ENCODE results near the gene GBP3.
"Not testable (repeated sequence)": the region's sequence is repeated elsewhere in the genome, so short reads cannot be mapped to it uniquely, and the experiment has no call there.

GBP3 gene, protein sequence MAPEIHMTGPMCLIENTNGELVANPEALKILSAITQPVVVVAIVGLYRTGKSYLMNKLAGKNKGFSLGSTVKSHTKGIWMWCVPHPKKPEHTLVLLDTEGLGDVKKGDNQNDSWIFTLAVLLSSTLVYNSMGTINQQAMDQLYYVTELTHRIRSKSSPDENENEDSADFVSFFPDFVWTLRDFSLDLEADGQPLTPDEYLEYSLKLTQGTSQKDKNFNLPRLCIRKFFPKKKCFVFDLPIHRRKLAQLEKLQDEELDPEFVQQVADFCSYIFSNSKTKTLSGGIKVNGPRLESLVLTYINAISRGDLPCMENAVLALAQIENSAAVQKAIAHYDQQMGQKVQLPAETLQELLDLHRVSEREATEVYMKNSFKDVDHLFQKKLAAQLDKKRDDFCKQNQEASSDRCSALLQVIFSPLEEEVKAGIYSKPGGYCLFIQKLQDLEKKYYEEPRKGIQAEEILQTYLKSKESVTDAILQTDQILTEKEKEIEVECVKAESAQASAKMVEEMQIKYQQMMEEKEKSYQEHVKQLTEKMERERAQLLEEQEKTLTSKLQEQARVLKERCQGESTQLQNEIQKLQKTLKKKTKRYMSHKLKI

DNA sequence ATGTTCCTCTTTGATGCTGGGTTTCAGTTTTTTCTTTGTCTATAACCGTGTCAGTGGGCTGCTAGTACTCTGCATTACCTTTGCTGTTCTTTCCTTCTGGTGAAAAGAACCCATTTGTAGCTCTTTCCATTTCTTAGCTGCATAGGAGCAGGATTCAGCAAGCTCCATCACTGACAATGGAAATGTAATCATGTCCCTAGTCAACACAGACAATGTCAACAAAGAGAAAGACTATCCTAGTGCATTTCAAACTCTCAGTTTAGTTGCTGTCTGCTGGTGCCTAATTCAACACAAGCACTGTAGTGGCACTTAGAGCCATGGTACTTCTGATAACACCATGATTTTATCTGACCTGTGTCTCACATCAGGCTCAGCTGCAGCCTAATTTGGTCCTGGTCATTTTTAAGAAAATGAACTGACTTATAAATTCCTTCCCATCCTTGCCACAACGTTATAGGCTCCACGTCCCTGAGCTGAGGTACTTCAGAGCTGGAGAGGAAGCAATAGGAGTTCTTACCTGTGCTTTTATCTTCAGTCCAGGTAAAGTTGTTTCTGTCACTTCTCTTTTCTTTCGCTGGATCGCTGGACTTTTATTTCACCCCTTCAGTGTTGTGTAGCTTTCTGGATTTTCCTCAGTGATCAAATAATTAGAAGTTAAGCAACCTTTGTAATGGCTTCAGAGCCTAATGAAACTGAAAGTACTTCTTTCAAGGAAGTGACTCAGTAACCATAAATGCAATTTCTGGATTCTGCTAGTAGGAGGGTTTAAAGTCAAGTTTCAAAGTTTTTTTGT, at the start of gene GBP3:
TSS of gene GBP3 (minus strand) at position 700 of the 793 bp plus-strand sequence. CDS start 2,145 bp downstream, outside the sequence.
- DNase-seq (ENCODE audit: extremely low read depth in 1 of 2, low read depth in 1 of 2), result no peak

DNA sequence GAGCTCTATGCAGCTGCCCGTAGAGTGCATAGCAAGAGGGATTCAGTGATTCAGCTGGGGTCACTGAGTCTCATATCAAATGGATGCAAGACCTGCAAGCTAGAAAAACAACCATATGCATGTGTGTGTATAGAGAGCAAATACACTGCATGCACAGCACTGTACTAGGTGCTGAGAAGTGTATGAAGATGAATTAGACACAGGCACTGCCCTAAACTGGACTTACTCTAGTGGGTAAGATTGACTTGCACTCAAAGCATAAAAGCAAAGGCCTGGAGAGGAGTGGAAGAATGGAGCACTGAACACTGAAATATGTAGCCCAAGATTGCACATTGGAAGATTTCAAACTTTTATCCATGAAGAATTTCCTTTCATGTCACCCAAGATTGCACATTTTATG, 47.8 kb upstream of the GBP3 start:
- DNase-seq (ENCODE audit: extremely low read depth in 1 of 2, low read depth in 1 of 2), result no peak

DNA sequence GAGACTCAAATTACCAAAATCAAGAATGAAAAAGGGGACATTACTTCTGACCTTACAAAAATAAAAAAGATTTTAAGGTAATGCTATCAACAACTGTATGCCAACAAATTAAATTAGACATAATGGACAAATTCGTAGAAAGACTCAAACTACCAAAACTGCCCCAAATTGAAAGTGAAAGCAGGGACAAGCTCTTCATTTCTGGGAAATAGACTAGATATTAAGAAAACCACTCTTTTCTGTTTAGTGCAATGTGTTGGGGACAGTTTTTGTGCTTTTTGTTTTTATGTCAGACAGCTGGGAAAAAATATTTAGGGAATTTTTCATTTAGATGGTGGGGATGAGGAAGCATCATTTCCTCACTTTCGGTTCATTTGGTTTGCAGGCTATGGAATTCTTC, 47.3 kb upstream of the GBP3 start:
- DNase-seq (ENCODE audit: extremely low read depth in 1 of 2, low read depth in 1 of 2), result no peak

DNA sequence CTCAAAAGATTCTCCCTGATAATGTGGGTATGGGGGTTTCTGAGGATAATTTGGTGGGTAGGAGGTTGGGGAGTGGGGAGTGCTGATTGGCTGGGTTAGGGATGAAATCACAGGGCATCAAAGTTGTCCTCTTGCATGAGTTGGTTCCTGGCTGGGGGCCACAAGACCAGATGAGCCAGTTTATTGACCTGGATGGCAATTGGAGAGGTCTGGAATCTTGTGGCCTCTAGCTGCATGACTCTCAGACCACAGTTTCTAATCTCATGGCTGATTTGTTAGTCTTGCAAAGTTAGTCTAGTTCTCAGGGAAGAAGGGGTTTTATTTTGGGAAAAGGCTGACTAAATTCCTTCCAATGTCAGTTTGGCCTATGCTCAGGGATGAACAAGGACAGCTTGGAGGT, 45.6 kb upstream of the GBP3 start:
- DNase-seq (ENCODE audit: extremely low read depth in 1 of 2, low read depth in 1 of 2), result no peak

DNA sequence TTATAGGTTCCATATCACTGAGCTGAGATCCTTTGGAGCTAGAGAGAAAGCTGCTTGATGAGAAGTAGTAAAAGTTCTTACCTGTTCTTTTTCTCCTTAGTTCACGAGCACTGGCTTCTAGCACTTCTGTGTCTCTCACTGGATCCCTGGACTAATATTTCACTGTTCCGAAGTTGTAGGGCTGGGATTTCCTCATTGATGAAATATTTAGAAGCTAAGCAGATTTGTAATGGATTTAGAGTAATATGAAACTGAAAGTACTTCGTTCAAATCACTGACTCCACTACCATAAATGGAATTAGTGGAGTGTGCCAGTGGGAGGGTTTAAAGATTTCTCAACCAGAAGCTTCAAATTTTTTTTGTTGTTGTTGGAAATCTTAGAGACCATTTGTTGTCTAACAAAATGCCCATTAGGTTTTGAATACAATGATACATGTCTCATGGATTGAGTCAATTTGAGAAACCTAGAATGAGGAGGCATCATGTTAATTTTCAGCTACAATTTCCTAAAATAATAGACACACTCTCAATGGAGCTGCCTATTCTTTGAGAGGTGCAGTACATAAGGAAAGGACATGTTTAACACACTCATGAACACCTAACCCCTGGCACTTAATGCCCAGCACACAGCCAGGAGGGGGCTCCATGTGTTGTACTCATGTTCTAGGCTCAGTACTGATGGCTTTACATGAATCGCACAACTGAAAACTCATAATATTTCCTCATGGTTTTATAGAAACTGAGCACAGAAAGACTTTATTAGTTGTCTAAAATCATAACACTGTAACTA, 42.6 kb upstream of the GBP3 start, which contains the start of gene GBP1:
TSS of gene GBP1 (minus strand) at position 130 of the 790 bp plus-strand sequence. CDS start 1,974 bp downstream, outside the sequence.
- no peak for DNase-seq (ENCODE audit: extremely low read depth in 1 of 2, low read depth in 1 of 2)

DNA sequence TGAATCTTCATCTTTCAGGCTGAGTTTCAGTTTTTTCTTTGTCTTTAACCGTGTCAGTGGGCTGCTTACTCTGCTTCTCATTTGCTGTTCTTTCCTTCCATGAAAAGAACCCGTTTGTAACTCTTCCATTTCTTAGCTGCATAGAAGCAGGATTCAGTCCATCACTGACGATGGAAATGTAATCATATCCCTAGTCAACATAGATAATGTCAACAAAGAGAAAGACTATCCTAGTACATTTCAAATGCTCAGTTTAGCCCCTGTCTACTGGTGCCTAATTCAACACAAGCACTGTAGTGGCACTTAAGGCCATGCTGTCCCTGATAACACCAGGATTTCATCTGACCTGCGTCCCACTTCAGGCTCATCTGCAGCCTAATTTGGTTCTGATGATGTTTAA, 42.0 kb upstream of the GBP3 start:
- no peak for DNase-seq (ENCODE audit: extremely low read depth in 1 of 2, low read depth in 1 of 2)

DNA sequence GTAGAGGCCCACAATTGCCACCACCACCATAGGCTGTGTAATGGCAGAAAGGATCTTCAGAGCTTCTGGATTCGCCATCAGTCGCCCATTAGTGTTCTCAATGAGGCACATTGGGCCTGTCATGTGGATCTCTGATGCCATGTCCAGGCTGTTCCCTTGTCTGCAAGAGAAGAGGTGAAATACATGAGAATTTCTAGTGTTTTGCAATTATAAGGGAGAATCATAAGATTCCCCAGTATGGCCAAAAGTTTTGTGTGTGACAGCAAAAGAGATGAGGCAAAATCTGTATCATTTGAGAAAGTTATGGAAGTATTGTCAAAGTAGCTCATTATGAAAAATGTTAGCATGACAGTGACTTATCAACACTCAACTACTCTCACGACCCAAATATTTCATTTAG, 40.4 kb upstream of the GBP3 start:
- DNase-seq (ENCODE audit: extremely low read depth in 1 of 2, low read depth in 1 of 2), result no peak

DNA sequence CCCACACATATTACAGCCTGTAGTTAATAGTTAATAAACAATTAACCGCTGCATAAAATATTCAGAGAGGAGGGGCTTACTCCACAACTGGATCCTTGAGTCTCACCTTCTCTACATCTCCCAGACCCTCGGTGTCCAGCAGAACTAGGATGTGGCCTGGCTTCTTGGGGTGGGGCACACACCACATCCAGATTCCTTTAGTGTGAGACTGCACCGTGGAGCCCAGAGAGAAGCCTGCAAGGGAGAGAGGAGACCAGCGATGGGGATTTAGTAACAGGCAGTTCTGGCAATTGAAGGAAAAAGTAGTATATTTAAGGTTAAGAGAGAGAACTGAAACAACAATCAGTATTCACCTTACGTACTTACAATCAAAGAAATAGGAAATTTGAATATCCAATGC, 37.4 kb upstream of the GBP3 start:
- no peak for DNase-seq (ENCODE audit: extremely low read depth in 1 of 2, low read depth in 1 of 2)

DNA sequence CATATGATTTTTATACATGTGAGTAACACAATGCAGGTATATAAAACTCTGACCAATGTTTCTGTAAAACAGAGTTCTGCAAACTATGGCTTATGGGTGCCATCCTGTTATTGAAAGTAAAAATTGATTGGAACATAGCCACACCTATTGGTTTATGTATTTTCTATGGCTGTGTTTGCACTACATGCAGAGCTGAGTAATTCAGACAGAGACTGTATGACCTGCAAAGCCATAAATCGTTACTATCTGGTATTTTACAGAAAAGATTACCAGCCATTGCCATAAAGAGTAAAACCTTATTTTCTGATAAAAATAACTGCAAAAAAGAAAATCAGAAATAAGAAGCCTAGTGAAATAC, 29.3 kb upstream of the GBP3 start:
- DNase-seq (ENCODE audit: extremely low read depth in 1 of 2, low read depth in 1 of 2), result no peak

DNA sequence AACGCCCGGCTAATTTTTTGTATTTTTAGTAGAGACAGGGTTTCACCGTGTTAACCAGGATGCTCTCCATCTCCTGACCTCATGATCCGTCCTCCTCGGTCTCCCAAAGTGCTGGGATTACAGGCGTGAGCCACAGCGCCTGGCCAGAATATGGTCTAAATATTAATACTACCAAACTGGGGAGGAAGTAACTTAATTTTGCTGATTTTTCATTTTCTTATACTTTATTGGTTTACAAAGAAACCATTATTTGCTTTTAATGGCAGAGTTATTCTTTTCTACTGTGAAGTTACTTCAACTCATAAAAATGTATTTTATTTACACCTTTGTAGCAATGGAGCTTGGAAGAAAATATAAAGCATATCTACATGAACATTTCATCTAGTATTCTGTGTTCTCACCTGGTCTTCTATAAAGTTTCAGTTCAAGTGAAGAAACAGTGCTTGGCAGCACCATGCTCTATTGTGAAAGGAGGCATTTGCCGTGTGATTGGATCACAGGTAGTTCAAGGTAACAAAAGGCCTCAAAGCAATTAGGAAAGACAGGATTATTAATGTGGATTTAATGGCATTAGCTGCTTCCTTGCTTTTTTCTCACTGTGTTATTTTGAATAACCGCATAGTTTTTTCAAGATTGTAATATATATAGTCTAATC, 28.8 kb upstream of the GBP3 start:
- DNase-seq (ENCODE audit: extremely low read depth in 1 of 2, low read depth in 1 of 2), result no peak

DNA sequence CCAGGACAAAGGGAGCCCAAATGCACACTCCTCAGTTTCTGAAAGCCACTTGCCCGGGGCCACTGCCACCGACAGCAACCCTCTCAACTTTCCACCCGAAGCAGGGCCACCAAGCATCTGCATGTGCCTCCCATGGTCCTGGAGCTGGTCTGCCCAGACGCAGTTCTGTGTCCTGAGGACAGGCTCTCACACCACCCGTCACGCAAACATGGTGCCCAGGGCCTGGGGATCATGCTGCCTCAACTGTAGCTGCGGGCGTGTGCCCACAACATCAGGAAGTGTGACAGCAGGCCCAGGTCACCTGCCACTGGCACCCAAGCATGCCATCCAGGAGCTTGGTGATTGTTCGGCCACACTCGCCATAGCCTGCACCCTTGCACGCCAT, 28.0 kb upstream of the GBP3 start:
- DNase-seq (ENCODE audit: extremely low read depth in 1 of 2, low read depth in 1 of 2), result no peak

DNA sequence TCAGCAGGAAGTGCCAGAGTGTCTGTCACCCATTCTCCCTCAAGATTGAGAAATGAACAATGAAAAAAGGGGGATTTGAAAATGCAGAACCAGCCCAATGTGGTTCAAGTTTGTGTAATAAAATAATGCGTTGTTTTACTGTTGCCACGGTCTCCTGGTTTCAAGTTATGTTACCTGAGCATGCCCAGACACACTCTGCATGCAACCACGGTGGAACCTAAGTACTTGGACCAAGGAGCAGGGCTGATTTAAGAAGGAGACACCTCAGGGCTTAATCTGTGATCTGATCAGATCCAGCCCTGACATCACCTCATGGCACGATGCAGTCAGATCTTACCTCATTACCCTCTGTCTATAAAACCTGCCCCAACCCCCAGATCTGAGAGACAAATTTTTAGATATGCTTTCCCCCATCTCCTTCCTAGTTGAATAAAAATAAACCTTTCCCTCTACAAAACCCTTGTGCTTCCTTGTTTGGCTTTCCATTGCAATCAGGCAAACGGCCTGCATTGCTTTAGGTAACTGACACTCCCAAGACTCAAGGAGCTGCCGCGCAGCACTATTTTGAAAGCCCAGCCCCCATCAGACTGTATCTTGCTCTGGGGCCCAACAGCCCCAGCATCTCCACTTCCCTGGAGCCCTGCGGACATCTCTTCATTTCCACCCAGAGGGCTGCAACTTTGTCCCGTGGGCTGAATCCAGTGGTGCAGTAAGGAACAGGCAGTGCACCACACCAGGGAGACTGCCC, 27.4 kb upstream of the GBP3 start:
- DNase-seq (ENCODE audit: extremely low read depth in 1 of 2, low read depth in 1 of 2), result not testable (repeated sequence)

DNA sequence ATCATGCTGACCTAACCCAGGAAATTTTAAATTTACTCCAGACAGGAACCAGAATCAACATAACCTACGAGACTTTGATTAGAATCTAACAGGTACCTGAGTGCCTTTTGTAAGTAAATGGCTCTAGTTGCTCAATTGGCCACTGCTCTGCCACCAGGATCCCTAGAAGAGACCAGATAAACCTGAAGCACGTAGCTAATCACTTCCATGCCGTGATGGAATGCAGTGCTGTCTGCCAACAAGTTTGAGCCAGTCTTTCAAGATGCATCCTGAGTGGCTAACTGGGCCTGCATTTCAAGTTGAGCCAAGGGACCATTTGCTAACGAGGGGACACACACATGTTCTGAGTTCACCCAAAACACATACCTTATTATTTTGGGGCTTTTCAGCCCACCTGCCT, 26.5 kb upstream of the GBP3 start:
- not testable (repeated sequence) for DNase-seq (ENCODE audit: extremely low read depth in 1 of 2, low read depth in 1 of 2)

DNA sequence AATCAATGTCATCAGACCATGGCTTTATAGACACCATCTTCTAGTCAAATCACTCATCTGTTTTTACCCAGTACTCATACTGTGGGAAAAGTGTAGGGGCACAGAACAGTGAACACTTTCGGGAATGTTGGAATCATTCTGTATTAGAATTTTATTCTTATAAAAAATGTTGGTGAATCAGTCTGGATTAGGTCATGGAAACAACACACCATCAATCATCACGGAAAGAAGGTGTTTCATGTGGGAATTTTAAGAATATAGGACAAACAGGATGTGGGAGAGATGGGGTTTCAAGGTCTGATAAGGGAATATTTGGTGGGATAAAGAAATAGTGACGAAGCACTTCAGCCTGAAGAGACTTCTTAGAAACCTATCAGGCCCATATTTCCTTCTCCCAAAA, 25.1 kb upstream of the GBP3 start:
- no peak for DNase-seq (ENCODE audit: extremely low read depth in 1 of 2, low read depth in 1 of 2)

DNA sequence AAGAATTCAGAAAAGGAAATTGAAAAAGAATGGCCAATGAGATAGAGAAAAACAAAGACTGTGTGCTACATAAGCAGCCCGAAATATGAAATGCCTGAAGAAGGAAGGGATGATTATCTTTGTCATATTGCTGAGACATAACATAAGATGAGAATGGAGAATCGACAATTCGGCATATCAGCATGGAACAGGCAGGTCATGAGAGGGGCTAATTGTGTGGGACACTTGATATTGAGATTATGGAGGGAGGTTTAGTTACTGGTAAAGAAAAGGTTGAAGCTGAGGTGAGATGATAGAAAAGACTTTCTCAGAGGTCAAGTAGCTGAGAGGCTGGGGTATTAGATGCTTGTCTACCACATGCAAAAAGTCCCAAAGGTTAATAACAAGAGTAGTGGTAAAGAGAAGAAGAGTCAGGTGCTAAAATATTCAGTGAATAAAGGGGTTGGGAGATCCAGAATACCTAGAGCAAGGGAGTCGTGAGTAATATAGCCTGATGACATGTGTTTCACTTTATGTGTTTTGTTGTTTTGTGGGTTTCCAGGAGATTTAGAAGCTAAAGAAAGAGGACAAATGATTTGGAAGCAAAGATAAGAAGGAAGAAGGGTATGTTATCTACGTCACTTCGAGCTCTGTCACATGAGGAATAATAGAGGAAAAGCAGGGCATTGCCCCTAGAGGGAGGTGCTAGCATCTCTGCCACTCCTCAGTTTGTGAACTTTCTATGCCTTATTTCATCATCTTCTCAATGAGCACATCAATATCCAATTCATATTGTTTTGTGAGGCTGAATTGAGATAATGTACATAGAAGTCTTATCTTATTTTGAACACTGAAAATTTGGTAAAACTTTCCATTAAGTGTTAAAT, 23.9 kb upstream of the GBP3 start:
- not testable (repeated sequence) for DNase-seq (ENCODE audit: extremely low read depth in 1 of 2, low read depth in 1 of 2)

DNA sequence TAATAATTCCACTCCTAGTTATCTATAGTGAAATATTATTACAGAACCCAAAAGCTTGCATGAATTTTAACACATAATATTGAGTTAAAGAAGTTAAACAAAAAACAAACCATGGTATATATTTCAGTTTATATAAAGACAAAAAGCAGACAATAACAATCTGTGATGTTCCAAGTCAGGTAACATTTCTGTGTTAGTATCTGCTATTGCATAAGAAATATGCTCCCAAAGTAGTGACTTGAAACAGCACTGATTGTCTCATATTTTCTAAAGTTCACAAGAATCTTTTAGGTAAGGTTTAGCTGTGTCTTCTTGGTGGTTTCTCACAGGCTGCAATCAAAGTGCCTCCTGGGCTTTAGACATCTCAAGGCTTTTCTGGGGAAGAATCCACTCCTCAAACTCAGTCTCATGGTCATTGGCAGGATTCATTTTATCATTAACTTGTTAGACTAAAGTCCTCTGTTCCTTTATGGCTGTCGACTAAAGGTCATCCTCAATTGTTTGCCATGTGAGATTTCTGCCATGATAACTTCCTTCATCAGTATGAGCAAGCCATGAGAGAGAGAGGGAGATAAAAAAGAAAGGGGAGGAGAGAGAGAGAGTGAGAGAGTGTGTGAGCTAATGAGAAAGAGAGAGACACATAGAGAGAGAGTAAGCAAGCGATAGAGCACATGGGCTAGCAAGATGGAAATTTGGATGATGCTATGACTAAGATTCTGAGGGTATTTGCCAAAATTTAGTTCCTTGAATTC, 22.5 kb upstream of the GBP3 start:
- no peak for DNase-seq (ENCODE audit: extremely low read depth in 1 of 2, low read depth in 1 of 2)

DNA sequence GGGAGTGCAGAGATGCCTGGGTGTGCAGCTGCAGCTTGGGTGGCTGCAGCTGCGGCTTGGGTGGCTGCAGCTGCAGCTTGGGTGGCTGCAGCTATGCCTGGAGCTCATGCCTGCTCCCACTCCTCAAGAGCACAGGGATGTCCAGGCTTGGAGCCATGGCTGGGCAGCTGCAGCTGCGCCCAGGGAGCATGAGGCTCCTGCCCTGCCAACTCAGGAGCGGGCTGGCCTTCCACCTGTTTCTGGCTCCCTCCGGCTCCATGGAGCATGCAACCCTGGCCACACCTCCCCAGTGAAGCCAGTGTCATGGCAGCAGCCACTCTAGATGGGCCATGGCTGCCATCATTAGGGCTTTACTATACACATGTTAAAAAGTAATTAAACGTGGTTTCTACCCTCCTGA, 21.3 kb upstream of the GBP3 start:
- DNase-seq (ENCODE audit: extremely low read depth in 1 of 2, low read depth in 1 of 2), result no peak

DNA sequence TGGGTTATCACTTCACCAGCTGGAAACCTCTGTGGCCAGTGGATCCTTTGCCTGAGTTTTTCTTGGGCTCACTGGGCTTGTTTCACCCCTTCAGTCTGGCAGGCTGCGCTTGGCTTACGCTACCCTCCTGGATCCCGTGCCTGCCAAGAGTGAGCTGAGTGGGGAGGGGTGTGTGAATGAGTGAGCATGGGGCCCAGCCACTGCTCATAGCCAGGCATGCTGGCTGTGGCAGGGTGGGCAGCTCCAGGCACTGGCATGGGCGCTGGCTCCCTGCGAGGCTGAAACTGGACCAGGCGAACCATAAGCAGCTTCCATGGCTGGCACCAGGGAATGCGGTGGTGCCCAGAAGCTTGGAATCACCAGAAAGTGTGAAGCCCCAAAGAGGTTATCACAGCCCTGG, 19.8 kb upstream of the GBP3 start:
- no peak for DNase-seq (ENCODE audit: extremely low read depth in 1 of 2, low read depth in 1 of 2)

Measured in activated CD8-positive, alpha-beta memory T cell treated with anti-CD3 and anti-CD28 coated beads for 1 hour (primary cell).